TTC549 (cell line): ENCODE measurements around the gene PRDX6.
"Not testable (repeated sequence)": the region's sequence is repeated elsewhere in the genome, so short reads cannot be mapped to it uniquely, and the experiment has no call there.

ENCODE experiments used
- FAIRE-seq: peaks from 2 replicates; lab custom pipeline; 2012; peaks lifted over from hg19 to GRCh38; lab: Jason Lieb, UNC

The PRDX6 gene

DNA sequence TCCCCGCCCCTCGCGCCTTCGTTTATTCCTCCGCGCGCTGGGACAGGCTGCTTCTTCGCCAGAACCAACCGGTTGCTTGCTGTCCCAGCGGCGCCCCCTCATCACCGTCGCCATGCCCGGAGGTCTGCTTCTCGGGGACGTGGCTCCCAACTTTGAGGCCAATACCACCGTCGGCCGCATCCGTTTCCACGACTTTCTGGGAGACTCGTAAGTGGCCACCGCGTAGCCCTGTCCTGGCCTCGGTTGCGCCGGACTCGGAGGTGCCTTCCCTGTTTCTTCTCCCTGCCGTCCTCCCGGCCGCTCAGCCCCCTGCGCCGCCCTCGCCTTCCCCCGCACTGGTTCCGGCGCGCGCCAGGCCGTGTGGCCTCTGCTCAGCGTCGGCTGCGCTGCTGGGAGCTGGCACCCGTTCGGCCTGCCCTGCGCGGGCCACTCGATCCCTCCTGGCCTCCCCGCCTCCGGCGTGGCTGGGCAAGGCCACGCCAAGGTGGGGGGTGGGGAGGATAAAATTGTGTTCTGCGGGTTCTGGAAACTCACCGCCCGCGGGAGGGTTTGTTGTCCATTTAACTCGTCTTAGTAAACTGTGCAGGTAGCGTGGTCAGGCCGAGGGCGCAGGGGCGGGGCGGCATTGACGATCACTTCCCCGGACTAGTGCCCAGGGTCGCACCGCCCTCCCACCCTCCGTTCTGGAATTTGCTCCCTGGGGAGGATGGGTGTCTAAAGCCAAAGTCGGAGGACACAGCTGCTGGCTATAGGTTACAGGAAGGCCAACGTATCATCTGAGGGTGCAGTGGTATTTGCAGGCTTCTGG is at the start of gene PRDX6:
Gene PRDX6 (plus strand): TSS at position 50 of the 808 bp plus-strand sequence. CDS start 63 bp downstream, at position 113.
- no peak for FAIRE-seq

GRCh38 chr1:173429471-173430402 is 47.4 kb upstream of the PRDX6 start:
- no peak for FAIRE-seq

GRCh38 chr1:173430677-173431303 is 46.3 kb upstream of the PRDX6 start:
- no peak for FAIRE-seq

- FAIRE-seq: peak; percentile 95
Observed at GRCh38 chr1:173431304-173432045, 45.7 kb upstream of the PRDX6 start.

- FAIRE-seq: no peak
Observed at GRCh38 chr1:173432331-173432730, 44.8 kb upstream of the PRDX6 start.

DNA sequence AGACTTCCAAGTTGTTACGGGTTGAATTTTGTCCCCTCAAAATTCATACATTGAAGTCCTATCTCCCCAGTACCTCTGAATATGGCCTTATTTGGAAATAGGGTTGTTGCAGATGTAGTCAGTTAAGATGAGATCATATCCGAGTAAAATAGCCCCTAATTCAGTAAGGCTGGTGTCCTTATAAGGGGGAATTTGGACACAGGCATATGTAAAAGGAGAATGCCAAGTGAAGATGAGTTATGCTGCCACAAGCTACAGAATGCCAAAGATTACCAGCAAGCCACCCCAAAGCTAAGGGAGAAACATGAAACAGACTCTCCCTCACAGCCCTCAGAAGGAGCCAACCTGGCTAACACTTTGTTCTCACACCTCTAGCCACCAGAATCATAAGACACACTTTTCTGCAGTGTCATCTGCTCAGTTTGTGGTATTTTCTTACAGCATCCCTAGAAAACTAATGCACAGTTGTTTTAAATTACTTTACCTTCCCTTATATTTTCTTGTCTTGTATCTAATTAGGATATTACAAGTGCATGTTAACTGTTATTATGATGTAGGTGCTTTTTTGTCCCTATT is 43.3 kb upstream of the PRDX6 start:
- FAIRE-seq: no peak

GRCh38 chr1:173436841-173437428 is 40.2 kb upstream of the PRDX6 start:
- FAIRE-seq: no peak

GRCh38 chr1:173438675-173439074 is 38.5 kb upstream of the PRDX6 start:
- no peak for FAIRE-seq

DNA sequence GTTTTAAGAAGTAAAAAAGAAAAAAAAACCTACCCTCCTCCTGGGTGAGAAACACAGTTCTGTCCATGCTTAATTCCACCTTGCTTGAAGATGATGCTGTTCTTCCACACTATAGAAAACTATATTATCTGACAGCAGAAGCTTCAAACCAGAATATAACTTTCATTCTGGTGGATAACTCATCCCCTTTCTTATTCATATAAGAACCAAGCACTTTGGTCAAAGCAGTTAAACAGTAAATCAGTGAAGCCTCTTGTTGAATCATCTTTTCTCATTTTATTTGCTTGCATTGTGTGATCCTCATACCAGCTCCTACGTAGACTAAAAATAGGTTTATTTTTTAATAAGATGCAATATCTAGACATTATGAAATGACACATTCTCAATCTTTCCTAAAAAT is 36.7 kb upstream of the PRDX6 start:
- FAIRE-seq: no peak

DNA sequence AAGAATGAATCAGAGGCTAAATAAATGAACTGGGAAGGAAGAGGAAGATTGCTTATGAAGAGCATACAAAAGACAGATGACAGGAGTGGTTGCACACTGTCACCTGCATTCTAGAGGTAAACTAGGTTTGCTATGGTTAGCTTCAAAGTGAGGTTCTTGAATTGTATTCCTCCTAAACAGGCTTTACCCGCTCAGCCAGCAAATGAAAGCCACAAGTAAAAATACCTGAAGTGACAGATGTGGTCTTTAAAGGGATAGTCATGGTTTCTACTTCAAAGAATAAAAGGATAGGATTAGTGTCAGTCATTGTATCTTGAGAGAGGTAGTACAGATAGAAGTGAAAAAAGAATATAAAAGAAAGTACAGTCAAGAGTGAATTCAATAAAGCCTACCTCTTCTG is 32.4 kb upstream of the PRDX6 start:
- FAIRE-seq: no peak

- no peak for FAIRE-seq
Observed at GRCh38 chr1:173445164-173445563, 32.0 kb upstream of the PRDX6 start.

DNA sequence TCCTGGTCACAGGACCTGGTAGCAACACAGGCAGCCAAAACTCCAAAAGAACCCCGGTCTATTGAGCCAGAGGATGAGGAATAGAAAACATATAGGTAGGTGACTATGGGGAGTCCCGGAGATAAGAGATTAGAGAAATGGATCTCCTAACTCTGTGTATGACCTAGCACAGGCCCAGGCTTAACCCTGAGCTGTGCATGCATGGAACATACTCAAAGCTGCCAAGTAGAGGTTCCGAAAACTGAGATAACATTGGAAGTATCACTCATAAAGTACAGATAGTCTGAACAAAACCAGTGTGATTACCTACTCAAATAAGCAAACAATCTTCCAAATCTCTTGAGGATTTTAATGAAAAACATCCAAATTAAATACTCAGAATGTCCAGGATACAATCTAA is 31.5 kb upstream of the PRDX6 start:
- no peak for FAIRE-seq

GRCh38 chr1:173447224-173447623 is 29.9 kb upstream of the PRDX6 start:
- FAIRE-seq: no peak

DNA sequence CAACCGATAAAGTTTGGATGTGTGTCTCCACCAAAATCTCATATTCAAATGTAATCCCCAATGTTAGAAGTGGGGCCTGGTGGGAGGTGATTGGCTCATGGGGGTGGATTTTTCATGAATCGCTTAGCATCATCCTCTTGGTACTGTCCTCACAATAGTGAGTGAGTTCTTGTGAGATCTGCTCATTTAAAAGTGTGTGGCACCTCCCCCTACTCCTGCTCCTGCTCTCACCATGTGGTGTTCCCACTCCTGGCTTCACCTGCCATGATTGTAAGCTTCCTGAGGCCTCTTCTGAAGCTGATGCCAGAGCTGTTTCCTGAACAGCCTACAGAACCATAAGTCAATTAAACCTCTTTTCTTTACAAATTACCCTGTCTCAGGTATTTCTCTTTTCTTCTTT is 28.2 kb upstream of the PRDX6 start:
- no peak for FAIRE-seq

DNA sequence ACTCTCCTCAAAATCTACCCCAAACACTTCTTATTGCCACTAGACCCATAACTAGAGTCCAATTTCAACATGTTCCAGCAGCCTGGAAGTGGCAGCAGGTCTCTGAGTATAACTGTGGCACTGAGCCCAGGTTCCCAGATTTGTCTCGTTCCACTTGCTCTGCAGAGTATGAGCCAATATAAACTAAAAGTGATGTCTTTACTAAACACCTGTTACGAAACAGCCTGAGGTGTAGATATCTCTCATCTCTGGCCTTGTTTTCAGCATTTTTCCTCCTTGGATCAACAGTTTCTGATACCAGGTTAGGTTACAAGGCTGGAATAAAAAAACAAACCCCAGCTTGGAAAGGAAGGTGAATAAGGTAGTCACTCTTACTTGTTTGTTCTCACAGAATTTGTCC is 25.2 kb upstream of the PRDX6 start:
- FAIRE-seq: no peak

GRCh38 chr1:173453982-173454381 is 23.2 kb upstream of the PRDX6 start:
- FAIRE-seq: no peak

DNA sequence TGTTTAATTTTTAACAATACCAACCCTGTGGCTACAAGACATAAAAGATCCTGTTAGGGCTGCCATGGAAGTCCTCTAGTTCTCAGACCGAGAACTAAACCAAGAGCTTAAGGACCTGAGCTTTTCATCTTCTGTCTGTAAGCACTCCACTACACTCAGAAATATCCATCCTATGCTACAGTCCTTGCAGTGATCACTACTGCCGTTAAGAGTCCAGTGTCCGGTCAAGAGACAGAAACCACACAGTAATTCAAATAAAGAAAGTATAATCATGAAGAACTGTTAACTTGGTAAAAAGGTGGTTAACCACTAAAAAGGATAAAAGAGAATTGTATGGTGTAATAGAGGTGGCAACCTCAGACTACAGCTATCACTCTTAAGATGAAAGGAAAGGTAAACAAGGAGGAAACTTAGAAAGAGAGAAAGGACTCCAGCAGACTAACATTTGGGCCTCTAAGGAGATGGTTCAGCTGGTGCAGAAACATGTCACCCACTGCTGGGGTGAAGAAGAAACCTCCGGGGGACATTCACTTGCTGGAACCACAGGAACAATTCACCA is 22.1 kb upstream of the PRDX6 start:
- FAIRE-seq: no peak

- FAIRE-seq: no peak
Observed at GRCh38 chr1:173459885-173460284, 17.2 kb upstream of the PRDX6 start.

GRCh38 chr1:173462666-173463065 is 14.5 kb upstream of the PRDX6 start:
- not testable (repeated sequence) for FAIRE-seq

DNA sequence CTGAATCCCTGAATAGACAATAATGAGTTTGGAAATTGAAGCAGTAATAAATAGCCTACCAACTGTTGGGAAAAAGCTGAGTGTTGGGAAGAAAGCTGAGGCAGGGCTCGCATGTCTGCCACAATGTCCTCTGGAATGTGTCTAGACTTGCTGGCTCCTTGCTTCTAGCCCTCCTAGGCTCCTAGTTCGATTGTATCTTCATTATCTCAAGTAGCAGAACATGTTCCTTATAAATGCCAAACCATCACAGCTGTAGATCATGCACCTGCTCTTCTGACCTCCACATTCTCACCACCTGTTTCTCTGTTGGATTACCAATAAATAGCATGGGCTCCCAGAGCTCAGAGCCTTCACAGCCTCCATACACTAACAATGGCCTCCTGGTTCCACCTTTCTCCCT is 12.9 kb upstream of the PRDX6 start:
- FAIRE-seq: not testable (repeated sequence)

DNA sequence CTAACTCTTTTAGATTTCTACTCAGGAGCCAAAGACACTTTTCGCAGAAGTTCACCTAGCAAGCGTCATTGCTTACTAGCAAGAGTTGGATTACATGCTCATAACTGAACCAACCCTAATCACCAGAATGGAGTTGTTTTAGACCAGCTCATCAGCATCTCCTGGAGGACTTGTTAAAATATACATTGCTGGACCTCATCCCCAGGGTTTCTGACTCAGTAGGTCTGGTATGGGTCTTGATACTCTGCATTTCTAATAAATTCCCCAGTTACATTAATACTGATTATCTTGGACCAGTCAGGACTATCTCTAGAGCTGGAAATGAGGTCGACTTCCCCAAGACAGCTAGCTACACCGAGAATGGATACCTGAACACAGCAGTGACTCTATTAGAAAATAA is 9.7 kb upstream of the PRDX6 start:
- no peak for FAIRE-seq
